ENCODE data around the gene EGFL7. TPM values are rescaled to one million over a fixed set of nuclear protein-coding genes. Genes with fewer than 3 reads are reported as not detected.
A peak's percentile ranks its signal among the peaks of the same experiment; 100 is the strongest.

The EGFL7 gene
- total RNA-seq, 2 experiments from 2014 or later: 0.29 to 1.1 TPM

DNA sequence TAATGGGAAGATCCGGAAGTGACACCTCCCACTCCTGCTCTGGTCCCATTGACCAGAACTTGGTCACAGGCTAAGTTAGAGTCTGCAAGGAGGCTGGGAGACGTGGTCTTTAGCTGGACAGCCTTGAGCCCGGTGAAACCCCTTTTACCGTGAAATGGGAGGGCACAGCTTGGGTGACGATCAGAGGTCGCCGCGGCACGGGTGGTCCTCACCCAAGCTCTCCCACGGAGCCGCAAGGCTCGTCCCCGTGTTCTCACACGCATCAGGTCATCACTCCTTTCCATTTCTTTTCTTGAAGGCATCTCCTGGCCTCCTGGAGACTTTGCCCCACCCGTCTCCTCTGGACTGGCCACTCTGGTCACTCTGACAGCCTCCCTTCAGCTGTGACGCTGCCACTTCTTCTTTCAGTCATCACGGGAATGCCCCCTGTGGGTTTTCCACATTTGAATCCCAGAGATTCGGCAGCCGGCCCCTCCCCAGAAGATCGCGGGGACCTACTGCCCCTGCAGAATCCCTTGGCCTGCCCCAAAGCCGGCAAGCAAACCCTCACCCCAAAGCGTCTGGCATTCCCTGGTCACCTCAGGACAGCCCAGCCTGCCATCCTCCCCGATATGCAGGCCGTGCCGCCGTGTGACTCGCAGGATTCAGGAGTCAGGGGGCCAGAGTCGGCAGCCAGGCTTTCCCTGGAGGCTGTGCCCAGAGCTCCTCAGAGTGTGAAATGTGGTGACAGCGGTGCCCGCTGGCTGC is 18.9 kb upstream of the EGFL7 start:
- no peak overlapping the region for H3K4me3 Mint-ChIP-seq
- H3K9me3 Mint-ChIP-seq (ENCODE audit: low read depth): no peaks in the 10 kb centered on the region
- no peaks in the 10 kb centered on the region for H3K36me3 Mint-ChIP-seq
- no peak overlapping the region for H3K27ac Mint-ChIP-seq
- CTCF ChIA-PET: interaction anchor here (0.9 to 3.1 kb wide), 10 partner anchors 9 to 205 kb away, joined by 3 to 17 read pairs (median 6); no protein-coding TSS in a partner anchor
- no peaks in the 10 kb centered on the region for H3K4me1 Mint-ChIP-seq
- no peak for ATAC-seq
- H3K27me3 Mint-ChIP-seq: peaks cover 29% of the 10 kb centered on the region
- DNase-seq: no peak

DNA sequence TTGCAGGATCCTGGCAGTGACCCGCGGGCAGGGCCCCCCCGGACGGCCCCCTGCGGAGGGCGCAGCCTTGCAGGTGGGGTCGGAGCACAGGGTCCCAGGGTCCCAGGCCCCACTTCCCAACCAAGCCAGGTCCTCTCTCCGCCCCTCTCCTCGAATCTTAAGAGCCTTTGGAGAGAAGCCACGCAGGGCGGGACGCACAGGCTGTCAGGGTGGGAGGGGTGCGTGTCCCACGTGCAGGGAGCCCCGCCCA is 18.4 kb upstream of the EGFL7 start:
- ATAC-seq: no peak
- no peaks in the 10 kb centered on the region for H3K4me1 Mint-ChIP-seq
- H3K36me3 Mint-ChIP-seq: no peaks in the 10 kb centered on the region
- CTCF ChIA-PET: interaction anchor here (1.0 to 3.1 kb wide), 9 partner anchors 10 to 206 kb away, joined by 3 to 17 read pairs (median 5); no protein-coding TSS in a partner anchor
- no peaks in the 10 kb centered on the region for H3K9me3 Mint-ChIP-seq (ENCODE audit: low read depth)
- H3K27ac Mint-ChIP-seq: no peak overlapping the region
- H3K27me3 Mint-ChIP-seq: peaks cover 34% of the 10 kb centered on the region
- DNase-seq: no peak
- H3K4me3 Mint-ChIP-seq: no peak overlapping the region

DNA sequence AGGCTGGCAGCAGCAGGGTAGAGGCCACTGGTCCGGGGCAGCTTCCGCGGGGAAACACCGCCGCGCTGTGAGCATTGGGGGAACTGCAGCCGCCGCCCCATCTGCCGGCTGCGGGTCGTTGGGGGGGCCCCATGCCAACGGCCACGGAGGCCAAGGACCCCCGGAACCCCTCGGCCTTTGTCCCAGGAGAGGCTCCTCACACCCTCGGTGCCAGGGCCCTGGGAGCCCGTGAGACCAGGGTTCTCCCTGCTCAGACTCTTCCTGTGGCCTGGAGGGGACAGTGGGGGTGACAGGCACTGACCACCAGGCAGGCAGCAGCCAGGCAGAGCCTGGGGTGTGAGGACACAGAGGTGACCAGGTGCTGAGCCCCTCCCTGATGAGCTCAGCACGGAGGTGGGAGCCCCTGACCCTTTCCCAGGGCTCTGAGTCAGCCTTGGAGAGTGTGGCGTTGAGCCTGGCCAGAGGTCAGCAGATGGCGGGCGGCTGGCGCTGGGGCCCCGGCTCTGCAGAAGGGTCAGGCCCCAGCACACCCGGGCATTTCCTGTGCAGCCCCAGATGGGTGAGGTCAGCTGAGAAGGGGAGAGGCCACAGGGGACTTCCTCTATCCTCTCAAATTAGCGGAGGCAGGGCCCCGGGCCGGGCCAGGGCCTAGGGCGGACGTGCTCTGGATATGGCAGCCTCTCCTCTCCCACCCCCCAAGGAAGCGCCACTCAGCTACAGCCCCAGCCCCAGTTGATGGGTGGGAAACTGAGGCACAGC is 17.9 kb upstream of the EGFL7 start:
- ATAC-seq (peak; percentile 93), DNase-seq (peak; percentile 81)
- H3K27ac Mint-ChIP-seq: no peak overlapping the region
- CTCF ChIA-PET: interaction anchor here (1.0 to 3.1 kb wide), 11 partner anchors 8 to 206 kb away, joined by 3 to 17 read pairs (median 5); no protein-coding TSS in a partner anchor
- H3K9me3 Mint-ChIP-seq (ENCODE audit: low read depth): no peaks in the 10 kb centered on the region
- H3K36me3 Mint-ChIP-seq: no peaks in the 10 kb centered on the region
- H3K27me3 Mint-ChIP-seq: peaks cover 35% of the 10 kb centered on the region
- no peak overlapping the region for H3K4me3 Mint-ChIP-seq
- H3K4me1 Mint-ChIP-seq: no peaks in the 10 kb centered on the region

DNA sequence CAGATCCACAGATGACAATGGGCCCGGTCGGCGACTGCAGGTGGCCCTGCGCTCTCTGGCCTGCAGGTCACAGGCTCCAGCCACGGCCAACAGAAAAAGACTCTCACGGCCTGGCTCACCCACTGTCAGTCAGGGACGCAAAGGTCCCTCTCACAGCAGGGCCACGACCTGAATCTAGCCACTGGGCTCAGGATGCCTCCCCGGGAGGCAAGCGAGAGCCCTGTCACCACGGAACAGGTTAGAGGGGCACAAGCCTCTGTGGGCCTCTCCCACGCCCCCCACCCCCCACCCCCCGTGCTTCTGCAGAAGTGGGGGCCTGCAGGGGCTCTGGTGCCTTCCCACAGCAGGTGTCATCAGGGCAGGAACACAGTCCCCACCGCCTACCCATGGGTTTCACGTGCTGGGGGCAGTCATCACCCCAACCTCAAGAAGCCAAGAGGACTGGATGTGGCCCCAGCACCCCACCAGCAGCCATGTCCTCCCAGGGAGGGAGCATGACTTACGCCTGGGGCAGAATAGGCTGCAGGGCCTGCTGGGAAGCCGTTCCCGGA is 17.3 kb upstream of the EGFL7 start:
- H3K4me3 Mint-ChIP-seq: no peak overlapping the region
- H3K27ac Mint-ChIP-seq: no peak overlapping the region
- no peak for ATAC-seq
- no peak for DNase-seq
- H3K4me1 Mint-ChIP-seq: no peaks in the 10 kb centered on the region
- CTCF ChIA-PET: interaction anchor here (0.6 to 3.1 kb wide), 8 partner anchors 9 to 160 kb away, joined by 3 to 17 read pairs (median 4); no protein-coding TSS in a partner anchor
- no peaks in the 10 kb centered on the region for H3K36me3 Mint-ChIP-seq
- H3K9me3 Mint-ChIP-seq (ENCODE audit: low read depth): no peaks in the 10 kb centered on the region
- peaks cover 35% of the 10 kb centered on the region for H3K27me3 Mint-ChIP-seq

DNA sequence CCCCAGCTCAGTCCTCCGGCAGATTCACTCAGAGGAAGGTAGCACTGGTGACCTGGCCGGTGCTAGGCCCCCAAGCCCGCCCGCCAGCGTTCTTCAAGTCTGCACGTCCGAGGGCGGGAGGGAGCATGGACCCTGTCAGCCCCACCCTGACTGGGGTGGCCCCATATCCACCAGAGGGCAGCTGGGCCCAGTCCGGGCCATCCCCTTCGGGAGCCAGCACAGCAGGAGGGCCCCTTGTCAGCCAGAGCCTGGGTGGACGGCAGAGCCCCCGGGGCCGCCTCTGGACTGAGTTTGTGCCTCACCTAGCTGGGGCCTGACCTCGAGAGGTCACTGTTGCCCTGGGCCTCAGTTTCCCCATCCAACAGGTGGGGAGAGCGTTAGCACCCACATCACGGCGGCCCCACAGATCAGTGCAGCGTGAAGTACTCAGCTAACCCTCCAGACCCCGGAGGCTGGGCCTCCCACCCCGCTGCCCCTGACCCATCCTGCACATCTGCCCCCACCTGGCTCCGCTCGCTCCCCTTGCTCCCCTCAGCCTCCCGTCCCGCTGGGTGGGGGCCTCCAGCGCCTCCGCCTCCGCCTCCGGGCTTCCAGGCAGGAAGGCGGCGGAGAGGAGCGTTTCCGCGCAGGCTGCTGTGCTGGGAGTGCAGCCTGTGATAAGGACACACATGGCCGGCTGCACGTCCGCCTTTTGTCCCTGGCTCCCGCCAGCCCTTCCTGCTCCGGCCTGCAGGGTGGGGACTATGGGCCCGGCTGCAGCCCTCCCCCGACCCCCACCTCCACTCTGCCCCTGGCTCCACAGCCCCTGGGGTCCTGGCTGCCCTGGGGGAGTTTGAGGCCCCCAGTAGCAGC is 16.6 kb upstream of the EGFL7 start:
- CTCF ChIA-PET: interaction anchor here (0.6 to 3.1 kb wide), 6 partner anchors 10 to 161 kb away, joined by 3 to 17 read pairs (median 5); no protein-coding TSS in a partner anchor
- DNase-seq (no peak), ATAC-seq (no peak)
- Mint-ChIP-seq H3K4me1 (no peaks in the 10 kb centered on the region), H3K27ac (no peak overlapping the region), H3K36me3 (no peaks in the 10 kb centered on the region), H3K9me3 (ENCODE audit: low read depth) (no peaks in the 10 kb centered on the region), H3K4me3 (no peak overlapping the region), H3K27me3 (peaks cover 38% of the 10 kb centered on the region)

DNA sequence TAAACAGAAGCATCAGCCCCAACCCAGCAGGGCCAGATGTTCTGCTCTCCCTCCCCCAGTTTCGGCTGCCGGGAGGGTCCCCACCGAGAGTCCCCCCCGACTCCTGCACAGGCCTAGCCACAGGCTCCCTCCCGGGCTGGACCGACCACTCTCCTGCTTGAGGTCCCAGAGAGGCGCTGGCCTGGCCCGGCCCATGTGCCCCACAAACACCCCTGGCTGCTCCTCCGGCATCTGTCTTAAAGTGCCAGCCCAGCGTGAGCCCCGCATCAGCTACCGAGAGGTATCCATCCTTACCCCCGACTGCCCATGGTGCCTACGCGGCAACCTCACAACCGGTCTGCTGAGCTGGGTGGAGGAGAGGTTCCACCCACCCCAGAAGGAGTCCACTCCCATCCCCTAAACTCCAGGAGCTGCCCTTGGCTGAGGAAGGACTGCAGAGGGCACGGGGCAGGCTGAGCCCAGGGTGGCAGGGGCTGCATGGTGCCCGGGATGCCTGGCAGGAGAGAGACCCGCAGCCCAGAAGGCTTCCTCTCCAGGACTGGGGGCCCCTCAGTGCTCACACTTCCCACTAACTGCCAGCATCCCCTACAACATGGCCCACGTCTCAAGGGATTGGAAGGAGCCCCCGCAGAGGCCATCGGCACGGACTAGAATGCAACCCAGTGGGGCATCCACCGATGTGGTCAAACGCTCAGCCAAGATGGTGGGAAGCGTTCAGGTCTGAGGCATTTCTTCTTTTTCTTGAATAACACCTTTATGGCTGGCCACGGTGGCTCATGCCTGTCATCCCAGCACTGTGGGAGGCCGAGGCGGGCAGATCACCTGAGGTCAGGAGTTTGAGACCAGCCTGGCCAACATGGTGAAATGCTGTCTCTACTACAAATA is 15.6 kb upstream of the EGFL7 start:
- Mint-ChIP-seq H3K36me3 (no peaks in the 10 kb centered on the region), H3K9me3 (ENCODE audit: low read depth) (no peaks in the 10 kb centered on the region), H3K27ac (no peak overlapping the region), H3K4me3 (no peak overlapping the region), H3K27me3 (peaks cover 38% of the 10 kb centered on the region), H3K4me1 (no peaks in the 10 kb centered on the region)
- ATAC-seq: no peak
- CTCF ChIA-PET: interaction anchor here (1.2 to 1.6 kb wide), 2 partner anchors 158 to 162 kb away, joined by 4 to 6 read pairs; no protein-coding TSS in a partner anchor
- no peak for DNase-seq

DNA sequence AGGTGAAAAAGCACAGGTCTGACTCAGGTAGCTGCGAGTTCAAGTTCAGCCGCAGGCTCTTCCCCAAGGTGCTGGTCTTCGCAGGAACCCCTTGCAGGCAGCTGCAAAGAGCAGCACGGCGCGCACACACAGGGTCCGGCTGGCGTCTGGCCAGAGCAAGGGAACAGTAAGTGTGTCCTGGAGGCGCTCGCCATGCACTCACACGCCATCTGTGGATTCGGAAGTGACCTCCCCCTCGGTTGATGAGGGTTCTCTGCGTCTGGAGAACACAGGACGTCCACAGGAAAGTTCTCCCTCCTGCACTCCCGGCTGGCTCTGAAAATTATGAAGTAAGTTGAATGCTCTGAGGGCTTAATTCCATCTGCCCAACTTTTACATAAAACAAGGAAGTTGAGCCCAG is 14.0 kb upstream of the EGFL7 start:
- CTCF ChIA-PET: interaction anchor here (1.1 to 2.0 kb wide), 2 partner anchors 16 to 163 kb away, joined by 3 to 5 read pairs; no protein-coding TSS in a partner anchor
- Mint-ChIP-seq H3K4me3 (no peak overlapping the region), H3K27me3 (peaks cover 30% of the 10 kb centered on the region), H3K36me3 (no peaks in the 10 kb centered on the region), H3K9me3 (ENCODE audit: low read depth) (no peaks in the 10 kb centered on the region), H3K4me1 (no peaks in the 10 kb centered on the region), H3K27ac (no peak overlapping the region)
- DNase-seq (no peak), ATAC-seq (no peak)

DNA sequence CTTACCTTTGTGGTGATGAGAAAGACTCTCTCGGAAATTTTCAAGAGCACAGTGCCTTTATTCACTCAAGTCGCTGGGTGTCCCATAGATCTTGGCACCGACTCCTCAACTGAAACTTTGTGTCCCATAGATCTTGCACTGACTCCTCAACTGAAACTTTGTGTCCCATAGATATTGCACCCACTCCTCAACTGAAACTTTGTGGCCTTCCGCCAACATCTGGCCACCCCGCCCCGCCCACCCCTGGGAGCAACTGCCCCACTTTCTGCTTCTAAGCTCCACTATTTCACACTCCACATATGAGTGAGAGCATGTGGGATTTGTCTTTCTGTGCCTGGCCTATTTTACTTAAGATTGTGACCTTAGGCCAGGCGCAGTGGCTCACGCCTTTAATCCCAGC is 12.7 kb upstream of the EGFL7 start:
- Mint-ChIP-seq H3K4me3 (no peak overlapping the region), H3K4me1 (no peaks in the 10 kb centered on the region), H3K9me3 (ENCODE audit: low read depth) (no peaks in the 10 kb centered on the region), H3K27ac (no peak overlapping the region), H3K36me3 (no peaks in the 10 kb centered on the region), H3K27me3 (peaks cover 27% of the 10 kb centered on the region)
- no peak for DNase-seq
- ATAC-seq: no peak
- CTCF ChIA-PET: interaction anchor here (2.0 kb wide), 1 partner anchor 15 kb away, joined by 5 read pairs; no protein-coding TSS in a partner anchor

DNA sequence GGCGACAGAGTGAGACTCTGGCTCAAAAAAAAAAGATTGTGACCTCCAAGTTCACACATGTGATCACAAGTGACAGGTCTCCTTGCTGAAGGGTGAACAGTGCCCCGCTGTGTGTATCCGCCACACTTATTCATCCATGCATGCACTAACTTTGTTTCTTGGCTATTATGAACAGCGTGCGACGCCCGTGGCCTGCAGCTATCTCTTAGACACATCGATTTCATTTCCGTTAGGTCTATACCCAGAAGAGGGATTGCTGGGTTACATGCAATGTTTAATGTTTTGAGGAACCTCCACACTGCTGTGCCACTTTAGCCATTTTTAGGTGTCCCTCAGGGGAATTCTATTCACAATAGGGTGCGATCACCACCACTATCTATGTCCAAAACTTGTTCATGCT is 12.1 kb upstream of the EGFL7 start:
- H3K4me3 Mint-ChIP-seq: no peak overlapping the region
- H3K36me3 Mint-ChIP-seq: no peaks in the 10 kb centered on the region
- H3K27ac Mint-ChIP-seq: no peak overlapping the region
- no peak for DNase-seq
- CTCF ChIA-PET: interaction anchor here (0.7 to 2.0 kb wide), 2 partner anchors 10 to 14 kb away, joined by 4 to 5 read pairs; no protein-coding TSS in a partner anchor
- H3K27me3 Mint-ChIP-seq: peaks cover 33% of the 10 kb centered on the region
- no peaks in the 10 kb centered on the region for H3K4me1 Mint-ChIP-seq
- H3K9me3 Mint-ChIP-seq (ENCODE audit: low read depth): no peaks in the 10 kb centered on the region
- no peak for ATAC-seq

DNA sequence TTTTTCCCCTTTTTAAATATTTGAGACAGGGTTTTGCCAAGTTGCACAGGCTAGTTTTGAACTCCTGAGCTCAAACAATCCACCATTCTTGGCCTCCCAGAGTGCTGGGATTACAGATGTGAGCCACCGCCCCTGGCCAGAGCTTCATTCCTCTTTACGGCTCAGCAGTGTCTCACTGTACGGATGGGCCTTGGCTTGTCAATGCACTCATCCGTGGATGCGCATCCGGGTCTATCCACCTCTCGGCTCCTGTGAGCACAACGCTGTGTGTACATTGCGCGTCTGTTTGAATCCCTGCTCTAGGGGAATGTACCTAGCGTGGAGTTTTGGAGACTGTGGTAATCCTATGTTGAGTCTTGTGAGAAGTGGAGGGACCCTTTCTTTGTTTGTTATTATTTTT is 10.9 kb upstream of the EGFL7 start:
- H3K4me3 Mint-ChIP-seq: no peak overlapping the region
- ATAC-seq (no peak), DNase-seq (no peak)
- no peaks in the 10 kb centered on the region for H3K9me3 Mint-ChIP-seq (ENCODE audit: low read depth)
- H3K36me3 Mint-ChIP-seq: no peaks in the 10 kb centered on the region
- CTCF ChIA-PET: no interaction called here
- no peak overlapping the region for H3K27ac Mint-ChIP-seq
- peaks cover 2% of the 10 kb centered on the region for H3K4me1 Mint-ChIP-seq
- peaks cover 43% of the 10 kb centered on the region for H3K27me3 Mint-ChIP-seq

DNA sequence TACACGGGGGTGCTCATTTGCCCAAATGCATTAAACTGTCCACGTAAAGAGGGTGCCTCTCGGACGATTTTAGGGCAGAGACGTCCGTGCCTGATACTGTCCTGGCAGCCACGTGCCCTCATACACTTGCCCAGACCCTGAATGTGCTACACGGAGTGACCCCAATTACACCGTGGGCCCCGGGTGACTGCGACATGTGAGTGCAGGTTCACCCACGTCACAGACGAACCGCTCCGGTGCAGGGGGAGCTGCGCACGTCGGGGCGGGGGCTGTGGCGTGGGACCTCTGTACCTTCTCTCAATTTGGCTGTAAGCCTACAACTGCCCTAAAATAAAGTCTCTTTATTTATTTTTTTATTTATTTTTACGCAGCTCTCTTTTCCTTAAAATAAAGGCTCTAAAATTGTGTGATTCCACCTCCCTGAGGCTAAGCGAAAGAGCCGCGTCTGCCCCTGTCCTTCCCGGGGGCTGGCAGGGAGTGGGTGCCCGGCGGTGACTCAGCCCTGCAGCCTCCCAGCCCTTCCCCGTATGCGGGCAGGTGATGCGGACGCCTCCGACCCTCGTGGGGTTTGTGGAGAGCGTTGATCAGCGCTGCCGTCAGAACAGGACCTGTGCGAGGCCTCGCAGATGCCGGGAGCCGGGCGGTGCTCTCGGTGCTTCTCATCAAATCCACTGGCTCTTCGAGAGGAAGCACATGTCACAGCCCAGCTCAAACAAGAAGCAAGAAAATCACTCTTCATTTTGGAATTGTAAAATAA is 9.2 kb upstream of the EGFL7 start:
- no peaks in the 10 kb centered on the region for H3K9me3 Mint-ChIP-seq (ENCODE audit: low read depth)
- H3K27ac Mint-ChIP-seq: no peak overlapping the region
- DNase-seq (no peak), ATAC-seq (no peak)
- H3K4me3 Mint-ChIP-seq: no peak overlapping the region
- H3K4me1 Mint-ChIP-seq: peaks cover 2% of the 10 kb centered on the region
- no peaks in the 10 kb centered on the region for H3K36me3 Mint-ChIP-seq
- peaks cover 53% of the 10 kb centered on the region for H3K27me3 Mint-ChIP-seq
- CTCF ChIA-PET: no interaction called here

Measured in activated CD8-positive, alpha-beta memory T cell treated with anti-CD3 and anti-CD28 coated beads, Interleukin-2, amount 10 ng/mL, durations not matched to agents 7 days and 5 days (primary cell).